GM19324 (cell line): ENCODE results near the gene NUTM2B.
"Not testable (repeated sequence)": the region's sequence is repeated elsewhere in the genome, so short reads cannot be mapped to it uniquely, and the experiment has no call there.

Source experiments
- ATAC-seq: cut with Tn5 transposase; IDR thresholded peaks from one replicate; pipeline ENCODE4 v1.9.1; 2021; ENCODE audit warnings: mild to moderate bottlenecking, moderate library complexity; ENCODE audit not compliant: unreplicated experiment, low FRiP score

The NUTM2B gene, protein sequence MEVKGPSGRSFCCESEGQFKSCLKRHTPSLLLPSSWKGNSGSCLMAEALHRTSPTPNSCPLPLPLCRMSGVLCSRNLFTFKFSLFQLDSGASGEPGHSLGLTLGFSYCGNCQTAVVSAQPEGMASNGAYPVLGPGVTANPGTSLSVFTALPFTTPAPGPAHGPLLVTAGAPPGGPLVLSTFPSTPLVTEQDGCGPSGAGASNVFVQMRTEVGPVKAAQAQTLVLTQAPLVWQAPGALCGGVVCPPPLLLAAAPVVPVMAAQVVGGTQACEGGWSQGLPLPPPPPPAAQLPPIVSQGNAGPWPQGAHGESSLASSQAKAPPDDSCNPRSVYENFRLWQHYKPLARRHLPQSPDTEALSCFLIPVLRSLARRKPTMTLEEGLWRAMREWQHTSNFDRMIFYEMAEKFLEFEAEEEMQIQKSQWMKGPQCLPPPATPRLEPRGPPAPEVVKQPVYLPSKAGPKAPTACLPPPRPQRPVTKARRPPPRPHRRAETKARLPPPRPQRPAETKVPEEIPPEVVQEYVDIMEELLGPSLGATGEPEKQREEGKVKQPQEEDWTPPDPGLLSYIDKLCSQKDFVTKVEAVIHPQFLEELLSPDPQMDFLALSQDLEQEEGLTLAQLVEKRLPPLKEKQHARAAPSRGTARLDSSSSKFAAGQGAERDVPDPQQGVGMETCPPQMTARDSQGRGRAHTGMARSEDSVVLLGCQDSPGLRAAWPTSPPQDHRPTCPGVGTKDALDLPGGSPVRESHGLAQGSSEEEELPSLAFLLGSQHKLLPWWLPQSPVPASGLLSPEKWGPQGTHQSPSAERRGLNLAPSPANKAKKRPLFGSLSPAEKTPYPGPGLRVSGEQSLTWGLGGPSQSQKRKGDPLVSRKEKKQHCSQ

DNA sequence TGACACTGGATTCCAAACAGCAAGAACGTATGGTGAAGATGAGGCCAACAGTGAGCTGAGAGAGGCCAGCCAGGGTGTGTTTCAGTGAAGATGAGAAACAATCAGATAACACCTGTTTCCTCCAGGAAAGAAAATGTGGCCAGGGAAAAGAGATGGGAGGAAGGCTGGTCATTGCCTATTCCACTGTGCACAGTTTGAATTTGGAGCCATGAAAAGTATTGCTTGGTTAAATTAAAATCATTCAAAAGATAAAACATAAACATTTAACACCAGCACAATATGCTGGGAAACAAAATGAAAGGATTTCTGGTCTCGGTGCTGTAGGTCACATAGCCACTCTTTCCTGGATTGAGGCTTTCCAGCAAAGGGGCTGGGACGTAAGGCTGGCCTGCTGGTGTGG lies at the start of gene NUTM2B:
TSS of gene NUTM2B (plus strand) at position 301 of the 400 bp plus-strand sequence. CDS start 383 bp downstream, outside the sequence.
- not testable (repeated sequence) for ATAC-seq

DNA sequence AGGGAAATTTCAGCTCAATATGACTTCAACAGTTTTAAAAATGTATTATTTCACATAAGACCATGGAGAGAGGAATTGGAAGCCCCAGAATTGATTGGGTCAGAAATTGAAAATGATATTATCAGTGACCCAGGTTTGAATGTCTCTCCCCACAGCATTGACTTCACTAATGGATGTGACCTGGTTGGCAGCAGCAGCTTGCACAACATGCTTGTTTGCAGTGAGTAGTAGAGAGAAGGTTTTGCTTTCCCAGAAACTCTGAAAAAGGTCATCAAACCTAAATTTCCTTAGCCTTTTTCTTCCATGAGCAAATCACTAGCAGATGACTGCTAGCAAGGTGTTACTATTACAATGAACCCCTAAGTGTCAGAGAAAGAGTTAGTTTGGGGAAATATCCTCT lies 39.7 kb upstream of the NUTM2B start:
- not testable (repeated sequence) for ATAC-seq

DNA sequence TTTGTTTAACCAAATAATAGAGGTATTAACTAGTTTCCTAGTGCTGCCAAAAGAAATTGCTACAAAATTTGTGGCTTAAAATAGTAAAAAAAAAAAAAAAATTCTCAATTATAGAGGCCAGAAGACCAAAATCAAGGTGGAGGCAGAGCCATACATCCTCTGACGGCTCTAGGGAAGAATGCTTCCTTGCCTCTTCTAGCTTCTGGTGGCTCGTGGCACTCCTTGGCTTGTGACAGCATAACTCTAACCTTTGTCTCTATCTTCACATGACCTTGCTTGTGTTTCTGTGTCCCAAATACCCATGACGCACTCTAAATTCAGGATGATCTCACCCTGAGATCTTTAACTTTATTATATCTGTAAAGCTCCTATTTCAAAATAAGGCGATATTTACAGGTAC lies 38.3 kb upstream of the NUTM2B start:
- not testable (repeated sequence) for ATAC-seq

DNA sequence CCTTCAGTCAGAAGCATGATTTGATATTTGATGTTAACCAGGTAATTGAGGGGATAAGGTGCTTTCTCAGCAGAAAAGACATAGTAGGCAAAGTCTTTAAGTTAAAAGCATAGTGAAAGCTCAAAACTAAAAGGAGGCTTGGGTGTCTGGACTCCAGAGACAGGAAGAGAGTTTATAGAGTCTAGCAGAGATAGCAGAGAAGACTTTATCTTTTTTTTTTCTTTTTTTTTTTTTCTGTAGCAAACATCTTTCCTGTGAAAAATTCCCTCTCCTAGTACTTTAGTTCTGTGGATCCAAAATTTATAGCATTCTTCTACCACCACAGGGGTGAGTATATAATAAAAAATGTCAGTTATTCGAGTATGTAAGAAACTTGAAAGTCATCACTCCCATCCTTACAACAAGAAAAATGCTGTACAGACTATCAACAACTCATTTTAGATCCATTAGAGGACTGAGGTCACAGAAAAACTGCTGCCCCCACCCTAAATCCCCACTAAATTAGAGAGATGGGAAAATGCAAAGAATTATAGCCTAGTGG lies 33.7 kb upstream of the NUTM2B start:
- ATAC-seq = not testable (repeated sequence)

DNA sequence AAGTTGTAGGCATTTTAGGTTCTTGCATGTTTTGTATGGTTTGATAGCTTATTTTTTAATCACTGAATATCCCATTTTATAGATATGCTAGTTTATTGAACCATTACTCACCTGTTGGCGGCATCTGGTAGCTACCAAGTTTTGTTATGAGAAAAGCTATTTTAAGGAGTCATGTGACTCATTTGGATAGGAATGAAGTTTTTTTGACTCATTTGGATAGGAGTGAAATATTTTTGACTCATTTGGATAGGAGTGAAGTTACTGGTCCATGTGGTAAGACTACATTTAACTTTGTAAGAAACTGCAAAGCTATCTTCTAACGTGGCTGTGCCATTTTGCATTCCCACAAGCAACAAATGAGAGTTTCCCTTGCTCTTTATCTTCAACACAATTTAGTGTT lies 28.1 kb upstream of the NUTM2B start:
- ATAC-seq = not testable (repeated sequence)

DNA sequence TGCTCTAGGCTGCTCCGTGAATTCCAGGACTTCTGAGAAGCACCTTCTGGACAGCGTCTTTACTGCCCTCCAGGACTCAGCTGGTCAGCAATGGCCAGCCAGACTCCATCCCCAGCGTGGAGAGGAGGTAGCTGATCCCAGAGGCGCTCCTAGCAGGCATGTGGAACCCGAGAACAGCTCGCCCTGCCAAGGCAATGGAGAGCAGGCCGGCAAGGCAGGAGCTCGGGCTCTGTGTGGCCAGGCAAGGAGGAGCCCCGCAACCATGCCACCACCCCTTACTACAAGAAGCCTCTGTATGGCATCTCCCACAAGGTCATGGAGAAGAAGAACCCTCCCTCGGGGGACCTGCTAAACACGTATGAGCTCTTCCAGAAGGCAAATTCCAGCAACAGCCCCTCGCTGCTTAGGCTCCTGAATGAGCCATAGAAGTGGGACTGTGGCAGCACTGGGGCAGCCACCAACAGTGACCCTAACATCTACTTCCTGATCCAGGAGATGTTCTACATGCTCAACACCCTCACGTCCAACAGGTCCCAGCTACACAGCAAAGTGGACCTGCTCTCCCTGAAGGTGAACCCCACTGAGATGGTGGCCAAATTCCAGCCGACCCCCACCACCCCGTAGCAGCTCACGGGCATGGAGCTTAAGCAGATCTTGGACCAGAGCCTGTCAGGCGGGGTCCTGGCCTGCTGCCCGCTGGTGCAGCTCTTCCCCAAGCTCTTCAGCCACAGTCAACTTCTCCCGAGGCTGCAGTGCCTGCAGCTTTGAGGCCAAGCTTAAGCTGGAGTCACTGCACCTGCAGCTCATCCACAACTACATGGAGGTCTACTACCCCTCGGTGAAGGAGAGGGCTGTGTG lies 19.8 kb upstream of the NUTM2B start:
- ATAC-seq = not testable (repeated sequence)

DNA sequence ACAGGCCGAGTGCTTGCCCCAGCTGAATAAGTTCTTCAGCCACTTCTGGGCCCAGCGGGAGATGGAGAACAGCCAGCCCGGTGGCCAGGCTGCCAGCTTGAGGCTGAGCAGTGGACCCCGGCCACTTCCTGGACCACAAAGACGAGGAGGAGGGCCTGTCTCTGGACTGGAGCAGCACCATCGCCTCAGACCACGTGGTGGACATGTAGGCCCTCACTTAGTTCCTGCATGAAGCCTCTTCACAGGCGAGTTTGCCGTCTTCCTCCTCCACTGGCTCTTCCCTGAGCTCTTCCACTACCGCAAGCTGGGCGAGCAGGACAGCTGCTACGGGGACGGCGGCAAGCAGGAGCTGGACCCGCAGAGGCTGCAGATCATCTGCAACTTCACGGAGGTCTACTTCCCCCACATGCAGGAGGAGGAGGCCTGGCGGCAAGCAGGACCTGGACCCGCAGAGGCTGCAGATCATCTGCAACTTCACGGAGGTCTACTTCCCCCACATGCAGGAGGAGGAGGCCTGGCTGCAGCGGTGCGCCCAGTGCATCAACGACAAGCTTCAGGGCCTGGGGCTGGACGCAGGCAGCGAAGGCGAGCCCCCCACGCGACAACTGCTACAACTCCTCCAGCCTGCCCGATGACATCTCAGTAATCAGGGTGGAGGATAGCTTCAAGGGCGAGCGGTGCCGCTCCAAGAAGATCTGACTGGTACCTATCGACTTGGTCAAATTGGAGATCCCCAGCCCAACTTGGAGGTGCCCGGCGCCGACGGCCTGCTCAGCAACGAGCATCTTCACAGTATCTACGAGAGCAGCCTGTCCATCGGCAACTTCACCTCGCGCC lies 18.9 kb upstream of the NUTM2B start:
- ATAC-seq = not testable (repeated sequence)

DNA sequence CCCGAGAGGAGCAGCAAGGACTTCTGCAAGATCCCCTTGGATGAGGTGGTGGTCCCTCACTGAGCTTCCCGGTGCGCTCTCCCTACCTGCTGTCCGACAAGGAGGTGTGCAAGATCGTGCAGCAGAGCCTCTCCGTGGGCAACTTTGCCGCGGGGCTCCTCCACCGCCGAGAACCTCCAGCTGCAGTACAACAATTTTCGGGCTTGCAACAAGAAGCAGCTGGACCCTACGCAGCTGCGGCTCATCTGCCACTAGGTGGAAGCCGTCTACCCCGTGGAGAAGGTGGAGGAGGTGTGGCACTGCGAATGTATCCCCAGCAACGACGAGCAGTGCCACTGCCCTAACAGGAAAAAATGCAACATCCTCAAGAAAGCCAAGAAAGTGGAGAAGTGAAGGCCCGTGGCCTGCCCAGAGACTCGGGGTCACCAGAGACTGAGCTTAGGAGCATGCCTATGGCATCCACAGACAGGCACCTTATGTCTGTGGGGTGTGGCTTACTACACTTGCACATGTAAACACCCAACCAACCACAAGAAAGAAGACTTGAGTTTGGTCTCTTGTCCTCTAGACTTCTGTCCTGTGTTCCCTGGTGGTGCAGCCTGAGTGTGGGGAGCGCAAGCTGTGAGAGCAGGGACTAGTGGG lies 17.9 kb upstream of the NUTM2B start:
- peak; percentile 78 for ATAC-seq

DNA sequence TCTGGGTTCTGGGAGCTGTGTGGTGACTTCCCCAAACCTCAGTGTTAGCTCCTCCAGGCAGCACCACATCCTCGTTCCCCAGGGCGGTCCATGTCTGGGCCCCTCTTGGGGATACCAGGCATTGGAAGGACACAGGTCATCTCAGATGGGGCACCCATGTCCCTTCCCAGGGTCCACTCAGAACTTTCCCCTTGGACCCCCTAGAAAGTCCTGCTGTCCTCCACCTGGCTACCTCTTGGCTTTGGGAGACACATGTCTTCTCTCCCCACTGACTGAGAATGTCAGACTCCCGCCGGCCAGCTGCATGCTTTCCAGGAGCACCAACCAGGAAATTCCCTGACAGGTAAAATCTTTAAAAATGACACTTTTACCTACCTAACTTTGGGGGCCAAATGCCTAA lies 16.4 kb upstream of the NUTM2B start:
- not testable (repeated sequence) for ATAC-seq

DNA sequence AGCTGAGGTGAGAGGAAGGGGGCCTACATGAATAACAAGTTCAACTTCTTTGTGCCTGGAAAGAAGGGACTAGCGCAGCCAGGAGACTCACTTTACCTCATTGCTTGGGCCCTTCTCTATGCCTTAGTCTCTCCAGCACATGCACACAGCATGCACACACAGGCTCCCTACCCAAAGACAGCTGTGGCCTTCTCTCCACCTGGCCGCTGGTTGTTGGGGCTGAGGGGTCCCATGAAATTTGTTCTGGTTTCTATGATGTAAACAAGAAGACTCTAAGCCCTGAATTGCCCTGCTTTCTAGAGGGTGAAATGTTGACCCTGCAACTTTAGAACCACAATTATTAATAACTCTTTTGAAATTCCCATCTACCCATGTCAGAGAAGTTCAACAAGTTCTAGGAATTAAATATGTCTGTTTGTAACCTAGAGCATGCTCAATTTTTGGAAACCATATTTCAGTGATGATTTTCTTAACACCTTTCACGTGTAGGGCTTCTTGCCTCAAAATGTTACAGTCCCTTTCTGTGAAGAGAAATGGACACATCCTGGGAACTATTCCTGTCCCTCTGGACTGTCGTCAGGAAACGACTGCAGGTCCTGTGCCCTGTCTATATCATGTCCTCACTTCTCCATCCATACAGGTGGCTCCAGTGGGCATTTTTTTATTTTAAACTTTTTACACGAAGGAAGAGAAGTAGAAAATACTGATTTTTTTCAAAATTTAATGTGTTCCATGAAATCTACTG lies 15.4 kb upstream of the NUTM2B start:
- ATAC-seq = not testable (repeated sequence)

DNA sequence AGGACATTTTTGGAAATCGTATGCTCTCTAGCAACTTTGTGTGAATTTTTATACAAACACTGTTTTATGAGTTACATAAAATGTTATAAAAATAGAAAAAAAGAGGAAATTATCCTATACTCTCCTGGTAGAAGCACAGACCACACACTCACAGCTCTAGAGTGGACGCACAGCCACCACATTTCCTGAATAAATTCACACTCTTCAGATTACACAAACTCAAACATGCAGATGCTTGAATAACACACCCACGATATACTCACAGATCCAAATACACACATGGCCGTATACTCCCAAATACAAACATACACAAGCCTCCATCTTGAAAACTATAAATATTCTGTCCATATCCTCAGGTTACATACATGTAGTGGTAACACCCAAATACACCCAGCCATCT lies 14.2 kb upstream of the NUTM2B start:
- ATAC-seq = not testable (repeated sequence)

DNA sequence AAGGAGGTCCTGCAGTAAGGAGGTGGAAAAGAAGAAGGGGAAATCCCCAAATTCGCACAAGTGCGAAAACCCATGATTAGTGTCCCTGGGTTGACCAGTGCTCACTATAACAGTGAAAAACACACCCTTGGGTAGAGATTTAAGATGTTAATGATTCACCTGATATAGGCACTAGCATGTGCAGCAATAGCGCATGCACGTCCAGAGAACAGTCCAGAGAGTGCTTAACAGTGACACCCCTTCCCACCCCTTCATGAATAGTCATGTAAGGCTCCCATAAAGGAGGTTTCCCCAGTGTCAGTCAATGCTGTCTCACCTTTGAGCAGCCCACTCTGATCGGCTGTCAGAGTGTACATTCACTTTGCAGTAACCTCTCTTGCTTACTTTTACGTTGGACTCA lies 6.4 kb upstream of the NUTM2B start:
- not testable (repeated sequence) for ATAC-seq

DNA sequence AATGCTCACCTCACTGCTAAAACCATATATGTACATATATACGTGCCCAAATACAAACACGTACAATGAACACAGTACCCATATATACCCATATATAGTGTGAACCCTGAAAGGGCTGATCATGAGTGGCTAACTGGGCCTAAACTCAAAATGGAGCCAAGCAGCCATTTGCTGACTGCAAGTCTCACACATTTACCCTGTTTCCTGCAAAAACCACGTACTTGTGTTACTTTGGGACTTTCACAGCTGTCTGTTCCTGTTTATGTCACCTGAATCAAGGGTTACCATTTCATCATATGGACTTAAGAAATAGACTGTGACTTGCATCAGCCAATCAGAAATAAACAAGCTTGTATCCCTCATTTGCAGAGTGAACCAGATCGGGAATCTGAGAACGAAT lies 5.9 kb upstream of the NUTM2B start:
- ATAC-seq = not testable (repeated sequence)

DNA sequence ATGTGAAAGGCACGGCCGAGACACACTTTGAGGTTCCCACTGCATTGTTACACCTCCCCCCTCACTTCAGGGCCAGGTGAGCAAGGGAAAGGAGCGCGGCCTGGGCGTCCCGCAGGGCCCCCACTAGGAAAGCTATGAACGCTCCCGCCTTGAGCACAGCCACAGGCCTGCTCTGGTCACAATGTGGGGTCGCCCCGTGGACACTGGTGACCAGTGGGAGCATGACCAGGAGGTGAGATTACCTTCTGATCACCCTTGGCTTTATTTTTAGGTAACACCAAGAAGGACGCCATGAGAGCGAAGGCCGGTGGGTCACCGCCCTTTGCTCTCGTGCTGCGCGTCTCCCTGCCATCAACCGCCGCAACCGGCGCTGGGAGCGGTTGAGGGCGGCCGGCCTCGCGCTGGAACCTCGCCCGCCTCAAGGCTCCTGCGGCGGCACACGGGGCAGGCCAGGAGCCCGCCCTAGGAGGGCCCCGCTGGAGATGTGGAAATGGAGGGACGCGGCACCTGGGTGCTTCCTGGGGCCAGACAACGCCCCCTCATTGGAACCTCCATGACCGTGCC lies 2.6 kb upstream of the NUTM2B start:
- ATAC-seq = not testable (repeated sequence)

DNA sequence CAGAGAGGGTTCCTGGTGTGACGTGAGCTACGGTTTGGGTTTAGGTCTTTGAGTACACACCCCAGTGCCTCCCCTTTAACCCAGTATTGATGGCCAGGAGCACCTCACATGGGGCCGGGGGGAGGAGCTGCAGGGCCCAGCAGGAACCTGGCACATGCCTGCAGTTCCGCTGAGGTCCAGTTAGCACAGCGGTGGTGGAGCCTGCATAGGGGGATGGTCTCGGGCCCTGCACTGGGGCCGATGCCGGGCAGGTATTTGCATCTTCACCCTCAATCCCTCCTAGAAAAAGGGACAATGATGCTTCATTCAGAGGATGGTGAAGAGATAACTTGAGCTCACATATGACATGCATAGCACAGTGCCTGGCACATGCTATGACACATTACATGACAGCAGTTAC lies 4.0 kb downstream of the NUTM2B start:
- ATAC-seq = not testable (repeated sequence)

DNA sequence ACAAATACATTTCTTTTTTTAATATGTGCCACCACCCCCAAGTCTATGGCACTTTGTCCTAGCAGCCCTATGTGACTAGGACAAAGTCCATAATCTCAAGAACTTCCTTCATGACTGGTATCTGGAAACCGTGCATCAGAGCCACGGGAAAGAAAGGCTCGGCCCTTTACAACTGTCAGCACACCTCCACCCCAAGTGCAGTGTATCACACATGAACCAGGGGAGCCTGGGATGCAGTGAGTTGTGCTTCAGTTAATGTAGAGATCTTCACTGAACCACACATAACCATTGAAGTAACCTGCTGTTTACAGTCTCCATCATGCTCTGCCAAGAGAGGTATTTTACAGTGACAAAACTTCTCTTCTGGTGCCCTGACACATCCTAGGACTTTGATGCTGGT lies 11.9 kb downstream of the NUTM2B start:
- ATAC-seq = not testable (repeated sequence)

DNA sequence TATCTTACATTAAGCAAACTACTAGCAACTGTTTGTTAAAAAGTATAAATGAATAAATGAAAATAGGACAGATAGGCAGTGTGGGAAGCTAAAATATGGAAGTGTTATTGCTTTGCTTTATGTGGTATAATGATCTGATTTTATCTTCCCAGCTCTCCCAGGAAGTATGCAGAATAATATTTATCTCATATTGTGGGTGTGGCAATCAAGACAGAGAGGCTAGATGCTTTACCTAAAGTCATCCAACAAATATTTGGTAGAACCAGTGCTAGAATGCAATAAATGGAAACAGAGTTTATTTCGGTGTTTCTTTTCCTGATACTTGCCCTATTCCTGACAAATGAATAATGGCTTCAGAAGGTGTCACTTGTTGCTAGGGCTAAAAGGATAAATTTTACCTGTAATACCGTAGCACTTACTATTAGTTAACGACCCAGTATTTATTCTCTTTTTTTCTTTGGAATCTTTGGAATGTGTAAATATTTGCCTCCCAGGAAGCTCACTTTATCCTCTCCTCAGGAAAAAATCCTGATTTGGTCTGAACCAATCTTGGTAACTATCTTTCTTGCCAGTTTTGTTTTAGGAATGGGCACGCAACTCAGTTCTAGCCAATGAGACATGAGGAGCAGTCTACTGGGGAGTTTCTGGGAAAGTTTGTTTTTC lies 14.0 kb downstream of the NUTM2B start:
- ATAC-seq = not testable (repeated sequence)
